ENCODE data around the gene HSPA6. TPM values are rescaled to one million over a fixed set of nuclear protein-coding genes. Genes with fewer than 3 reads are reported as not detected.

Gene HSPA6
- total and polyA plus RNA-seq, 10 of the 15 experiments (the other 5 are each of a cell fraction or from before 2014, with no cell fraction given), result 0.05 to 8.8 (median 0.66) TPM

DNA sequence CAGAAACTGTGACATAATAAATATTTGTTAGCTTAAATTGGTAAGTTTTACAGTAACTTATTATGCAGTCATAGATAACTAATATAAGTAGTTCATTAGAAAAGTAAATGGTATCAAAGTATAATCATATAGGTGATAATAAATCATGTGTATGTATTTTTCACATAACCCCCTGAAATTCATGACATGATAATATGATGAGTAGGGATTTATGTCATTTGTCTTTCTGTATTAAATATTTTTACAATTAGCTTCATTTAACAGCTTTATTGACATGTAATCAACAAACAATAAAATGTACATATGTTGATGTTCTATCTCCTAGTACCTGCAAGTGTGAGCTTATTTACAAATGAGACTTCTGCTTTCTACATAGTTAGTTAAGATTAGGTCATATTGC is 28.9 kb upstream of the HSPA6 start:
- CTCF ChIA-PET, result interaction anchor here (0.6 to 1.5 kb wide), 5 partner anchors 12 to 409 kb away, joined by 3 to 6 read pairs (median 3); no protein-coding TSS in a partner anchor
- H3K27ac ChIP-seq (ENCODE audit: control insufficient read depth, insufficient read depth), result no peak overlapping the region
- H4K20me1 ChIP-seq (ENCODE audit: control insufficient read depth, insufficient read depth), result no peaks in the 10 kb centered on the region
- H2AFZ ChIP-seq (ENCODE audit: control insufficient read depth, low read depth, low read length), result no peak overlapping the region
- H3K4me2 ChIP-seq (ENCODE audit: control insufficient read depth, insufficient read depth), result no peak overlapping the region
- ATAC-seq (no peak), FAIRE-seq (no peak), DNase-seq (ENCODE audit: low read depth, low spot score) (no peak)
- no peaks in the 10 kb centered on the region for H3K79me2 ChIP-seq (ENCODE audit: control insufficient read depth, insufficient read depth, low read length)
- H3K4me3 ChIP-seq, result no peak overlapping the region
- RAD21 ChIA-PET (ENCODE audit: unreplicated experiment), result interaction anchor here (0.6 to 2.4 kb wide), 6 partner anchors 8 to 246 kb away, joined by 3 to 9 read pairs (median 4); no protein-coding TSS in a partner anchor
- SMC1A ChIA-PET (ENCODE audit: uncharacterized antibody, unreplicated experiment), result interaction anchor here (0.7 to 1.5 kb wide), 4 partner anchors 11 to 234 kb away, joined by 3 to 11 read pairs (median 4); partner anchors contain the start of gene FCGR2A
- intact Hi-C loops (cut with micrococcal nuclease; ENCODE audit: unreplicated experiment), result no loop called here
- no TSS peak for BruUV-seq (replicated peaks)
- H3K9ac ChIP-seq (ENCODE audit: control insufficient read depth, insufficient read depth, low read length), result no peak overlapping the region
- H3K9me3 ChIP-seq (replicated peaks; ENCODE audit: control insufficient read depth, insufficient read depth, low read length), result no peaks in the 10 kb centered on the region
- H3K4me1 ChIP-seq (ENCODE audit: control insufficient read depth, insufficient read depth, low read length), result no peaks in the 10 kb centered on the region
- H3K27me3 ChIP-seq (replicated peaks in 1 of 2; ENCODE audit: control insufficient read depth in 2 of 2, insufficient read depth in 2 of 2, low read length in 1 of 2), result no peaks in the 10 kb centered on the region
- H3K36me3 ChIP-seq (ENCODE audit: control insufficient read depth in 2 of 2, insufficient read depth in 2 of 2, low read length in 1 of 2), result no peaks in the 10 kb centered on the region
- in situ Hi-C loops (cut with MboI), result no loop called here
- POLR2A ChIA-PET, result interaction anchor here (1.2 kb wide), 1 partner anchor 10 kb away, joined by 3 read pairs; the partner anchor contains the start of gene FCGR2A
- TF ChIP-seq SUZ12 (IDR thresholded peaks at IDR 0.05; ENCODE audit: unreplicated experiment) (no peak), CREM (IDR thresholded peaks at IDR 0.05; ENCODE audit: low read depth) (no peak), YBX1 (IDR thresholded peaks at IDR 0.05) (no peak), GATAD2B (conservative IDR thresholded peaks at IDR 0.05; ENCODE audit: low read depth) (no peak), WRNIP1 (IDR thresholded peaks at IDR 0.05; ENCODE audit: borderline replicate concordance, low read depth, low read length) (no peak), BCL11A (IDR thresholded peaks at IDR 0.05; ENCODE audit: low read depth, low read length) (no peak), JUNB (IDR thresholded peaks at IDR 0.05) (no peak)
- TF ChIP-seq, protein P1, sequence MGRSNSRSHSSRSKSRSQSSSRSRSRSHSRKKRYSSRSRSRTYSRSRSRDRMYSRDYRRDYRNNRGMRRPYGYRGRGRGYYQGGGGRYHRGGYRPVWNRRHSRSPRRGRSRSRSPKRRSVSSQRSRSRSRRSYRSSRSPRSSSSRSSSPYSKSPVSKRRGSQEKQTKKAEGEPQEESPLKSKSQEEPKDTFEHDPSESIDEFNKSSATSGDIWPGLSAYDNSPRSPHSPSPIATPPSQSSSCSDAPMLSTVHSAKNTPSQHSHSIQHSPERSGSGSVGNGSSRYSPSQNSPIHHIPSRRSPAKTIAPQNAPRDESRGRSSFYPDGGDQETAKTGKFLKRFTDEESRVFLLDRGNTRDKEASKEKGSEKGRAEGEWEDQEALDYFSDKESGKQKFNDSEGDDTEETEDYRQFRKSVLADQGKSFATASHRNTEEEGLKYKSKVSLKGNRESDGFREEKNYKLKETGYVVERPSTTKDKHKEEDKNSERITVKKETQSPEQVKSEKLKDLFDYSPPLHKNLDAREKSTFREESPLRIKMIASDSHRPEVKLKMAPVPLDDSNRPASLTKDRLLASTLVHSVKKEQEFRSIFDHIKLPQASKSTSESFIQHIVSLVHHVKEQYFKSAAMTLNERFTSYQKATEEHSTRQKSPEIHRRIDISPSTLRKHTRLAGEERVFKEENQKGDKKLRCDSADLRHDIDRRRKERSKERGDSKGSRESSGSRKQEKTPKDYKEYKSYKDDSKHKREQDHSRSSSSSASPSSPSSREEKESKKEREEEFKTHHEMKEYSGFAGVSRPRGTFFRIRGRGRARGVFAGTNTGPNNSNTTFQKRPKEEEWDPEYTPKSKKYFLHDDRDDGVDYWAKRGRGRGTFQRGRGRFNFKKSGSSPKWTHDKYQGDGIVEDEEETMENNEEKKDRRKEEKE (IDR thresholded peaks at IDR 0.05), result no peak
- TF ChIP-seq, protein P2, sequence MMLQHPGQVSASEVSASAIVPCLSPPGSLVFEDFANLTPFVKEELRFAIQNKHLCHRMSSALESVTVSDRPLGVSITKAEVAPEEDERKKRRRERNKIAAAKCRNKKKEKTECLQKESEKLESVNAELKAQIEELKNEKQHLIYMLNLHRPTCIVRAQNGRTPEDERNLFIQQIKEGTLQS (IDR thresholded peaks at IDR 0.05; ENCODE audit: borderline replicate concordance, extremely low read depth, low read depth, low read length), result no peak
- TF ChIP-seq, protein P3, sequence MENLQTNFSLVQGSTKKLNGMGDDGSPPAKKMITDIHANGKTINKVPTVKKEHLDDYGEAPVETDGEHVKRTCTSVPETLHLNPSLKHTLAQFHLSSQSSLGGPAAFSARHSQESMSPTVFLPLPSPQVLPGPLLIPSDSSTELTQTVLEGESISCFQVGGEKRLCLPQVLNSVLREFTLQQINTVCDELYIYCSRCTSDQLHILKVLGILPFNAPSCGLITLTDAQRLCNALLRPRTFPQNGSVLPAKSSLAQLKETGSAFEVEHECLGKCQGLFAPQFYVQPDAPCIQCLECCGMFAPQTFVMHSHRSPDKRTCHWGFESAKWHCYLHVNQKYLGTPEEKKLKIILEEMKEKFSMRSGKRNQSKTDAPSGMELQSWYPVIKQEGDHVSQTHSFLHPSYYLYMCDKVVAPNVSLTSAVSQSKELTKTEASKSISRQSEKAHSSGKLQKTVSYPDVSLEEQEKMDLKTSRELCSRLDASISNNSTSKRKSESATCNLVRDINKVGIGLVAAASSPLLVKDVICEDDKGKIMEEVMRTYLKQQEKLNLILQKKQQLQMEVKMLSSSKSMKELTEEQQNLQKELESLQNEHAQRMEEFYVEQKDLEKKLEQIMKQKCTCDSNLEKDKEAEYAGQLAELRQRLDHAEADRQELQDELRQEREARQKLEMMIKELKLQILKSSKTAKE (IDR thresholded peaks at IDR 0.05; ENCODE audit: low read depth, poor library complexity, severe bottlenecking), result no peak

Measured in GM12878 (cell line).